Stomach (tissue), 9 donors: ENCODE measurements around the gene PTPN7. TPM values are rescaled to one million over a fixed set of nuclear protein-coding genes. Genes with fewer than 3 reads are reported as not detected.

Experiments used
- DNase-seq, 2 donors: peaks; one replicate each; pipeline versions ENCODE4 v3.0.0 to v3.0.0-alpha.2; 2013 to 2019
- H3K27ac ChIP-seq, 5 donors: fragments of 200-600 bp in 4 of 5; sonication (generic) in 4 of 5; one replicate each; pipeline ENCODE4 v1.5.1; 2013 to 2019; ENCODE audit warnings: mild to moderate bottlenecking in 1 of 5, moderate library complexity in 1 of 5
- H3K27me3 ChIP-seq, 3 donors: fragments of 200-600 bp; sonication (generic); one replicate each; pipeline ENCODE4 v1.5.1; 2017 to 2019; ENCODE audit warnings: mixed run types in 1 of 3
- H3K36me3 ChIP-seq, 4 donors: fragments of 200-600 bp; sonication (generic); 1 replicate in 3 of 4; 2 replicates in 1 of 4; pipeline ENCODE4 v1.5.1; 2016 to 2019
- H3K4me1 ChIP-seq, 4 donors: fragments of 200-600 bp; sonication (generic); one replicate each; pipeline ENCODE4 v1.5.1; 2016 to 2019
- H3K4me3 ChIP-seq, 4 donors: fragments of 200-600 bp; sonication (generic) in 3 of 4; one replicate each; pipeline ENCODE4 v1.5.1; 2016 to 2019; ENCODE audit warnings: mild to moderate bottlenecking in 1 of 4
- H3K9me3 ChIP-seq, 4 donors: fragments of 200-600 bp; sonication (generic); one replicate each; pipeline ENCODE4 v1.5.1; 2016 to 2019
- CTCF ChIP-seq, 7 experiments: fragments of 450-650 bp in 4 of 7; fragments of 200-600 bp in 3 of 7; sonication (generic) in 3 of 7; IDR thresholded peaks; one replicate each; pipeline ENCODE4 v1.5.1; 2016 to 2019; ENCODE audit warnings: antibody characterized with exemption in 7 of 7, control low read depth in 2 of 7, mild to moderate bottlenecking in 1 of 7
- EP300 ChIP-seq: sonication (generic); formaldehyde crosslinking; IDR thresholded peaks from one replicate; pipeline ENCODE4 v1.6.1; 2017; ENCODE audit warnings: antibody characterized with exemption
- POLR2A ChIP-seq, 4 donors: fragments of 450-650 bp; IDR thresholded peaks; one replicate each; pipeline ENCODE4 v1.6.1; 2016; ENCODE audit warnings: antibody characterized with exemption in 4 of 4, control low read depth in 2 of 4, mild to moderate bottlenecking in 1 of 4, moderate library complexity in 1 of 4
- POLR2AphosphoS5 ChIP-seq, 3 donors: sonication (generic); formaldehyde crosslinking; IDR thresholded peaks; one replicate each; pipeline ENCODE4 v1.6.1; 2016; ENCODE audit warnings: antibody characterized with exemption in 3 of 3
- WGBS, 5 donors: extraction: QIAGEN DNeasy Blood & Tissue Kit in 3 of 5; methylation state at CpG; one replicate each; pipeline versions ENCODE4 v1.1.5 to v1.1.7; 2013 to 2018; 5-methylcytosine and 5-hydroxymethylcytosine counted together
- intact Hi-C: fragments of 100-400 bp; cut with DNase I; formaldehyde crosslinking; loops from one replicate; pipeline ENCODE4 v1.15.1; 2023; ENCODE audit warnings: low total_unique reads
- polyA plus RNA-seq, 3 donors: library from polyadenylated mRNA; stranded (reverse); fragments of 200-250 nt; gene quantifications; one replicate each; pipeline ENCODE4 v1.2.3, GENCODE V29; 2013
- total RNA-seq, 5 donors: library from RNA; depleted of rRNA; stranded (reverse); fragments of >200 nt; gene quantifications; one replicate each; pipeline versions ENCODE4 v1.1.0 to v1.2.3, GENCODE V29; 2014 to 2016
- donor health status: healthy with polysubstance abuse.
- donor health status: Bipolar disorder and iron deficiency.
- donor health status: healthy.

The PTPN7 gene
- total and polyA plus RNA-seq, 8 donors: 1.8 to 16.3 (median 4.0) TPM; not detected in 1

- intact Hi-C loops: no loop called here
- Histone ChIP-seq H3K27me3 (peaks cover 0 to 28% (median 0%) of the 10 kb centered on the region in 3 donors), H3K4me1 (peaks cover 0 to 21% (median 9%) of the 10 kb centered on the region in 4 donors), H3K4me3 (no peak overlapping the region), H3K9me3 (no peaks in the 10 kb centered on the region), H3K27ac (peak overlapping the region in 1 of 5 donors; percentile 7), H3K36me3 (no peaks in the 10 kb centered on the region)
- DNase-seq: no peak
- TF ChIP-seq POLR2AphosphoS5 (IDR thresholded peaks at IDR 0.05) (no peak), EP300 (no peak), POLR2A (IDR thresholded peaks at IDR 0.05) (no peak), CTCF (IDR thresholded peaks at IDR 0.05) (no peak)
- WGBS, 5 donors: 85 to 96% (median 86%) methylated on average over 8 of the region's 8 CpGs
Observed at GRCh38 chr1:202200669-202201068, 40.3 kb upstream of the PTPN7 start.

- no peaks in the 10 kb centered on the region for H3K36me3 ChIP-seq
- no peaks in the 10 kb centered on the region for H3K9me3 ChIP-seq
- TF ChIP-seq POLR2A (IDR thresholded peaks at IDR 0.05) (no peak), POLR2AphosphoS5 (IDR thresholded peaks at IDR 0.05) (no peak), EP300 (no peak), CTCF (IDR thresholded peaks at IDR 0.05) (no peak)
- 58 to 72% (median 66%) methylated on average over 4 of the region's 4 CpGs for WGBS, 5 donors
- H3K27me3 ChIP-seq: peaks cover 0 to 34% (median 2%) of the 10 kb centered on the region in 3 donors
- peak in 1 of 2 donors; percentile 36 for DNase-seq
- H3K4me1 ChIP-seq: peaks cover 0 to 21% (median 9%) of the 10 kb centered on the region in 4 donors
- H3K4me3 ChIP-seq: no peak overlapping the region
- intact Hi-C loops: no loop called here
- peak overlapping the region in 1 of 5 donors; percentile 7 for H3K27ac ChIP-seq
Observed at GRCh38 chr1:202200112-202200548, 39.7 kb upstream of the PTPN7 start.

GRCh38 chr1:202199040-202199889, 38.9 kb upstream of the PTPN7 start:
- peak; percentile 45 to 73 for DNase-seq
- intact Hi-C loops: loop anchor here (5.0 kb wide), 1 partner anchor 108 kb away; no protein-coding TSS in a partner anchor
- Histone ChIP-seq H3K4me3 (no peak overlapping the region), H3K27me3 (peaks cover under 1 to 43% (median 11%) of the 10 kb centered on the region in 3 donors), H3K27ac (peak overlapping the region in 1 of 5 donors; percentile 8), H3K36me3 (no peaks in the 10 kb centered on the region), H3K4me1 (peaks cover 0 to 21% (median 9%) of the 10 kb centered on the region in 4 donors), H3K9me3 (no peaks in the 10 kb centered on the region)
- TF ChIP-seq POLR2A (IDR thresholded peaks at IDR 0.05) (no peak), POLR2AphosphoS5 (IDR thresholded peaks at IDR 0.05) (no peak), CTCF (IDR thresholded peaks at IDR 0.05) (no peak), EP300 (no peak)
- 20 to 51% (median 26%) methylated on average over 10 to 16 of the region's 16 CpGs for WGBS, 5 donors

DNA sequence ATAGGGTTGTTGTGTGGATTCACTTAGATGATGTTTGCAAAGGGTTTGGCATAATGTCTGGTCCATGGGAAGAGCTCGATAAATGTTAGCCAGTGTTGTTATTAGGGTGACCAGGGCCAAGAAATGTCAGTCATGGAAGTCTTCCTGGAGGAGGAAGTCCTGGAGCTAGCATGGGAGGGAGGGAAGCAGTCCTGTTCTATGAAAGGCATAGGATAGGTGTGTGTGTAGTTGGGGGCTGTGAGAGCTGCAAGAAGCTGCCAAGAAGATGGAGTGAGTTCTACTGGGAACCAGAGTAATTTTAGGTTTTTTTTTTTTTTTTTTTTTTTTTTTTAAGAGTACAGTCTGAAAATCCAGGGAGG, 37.9 kb upstream of the PTPN7 start:
- Histone ChIP-seq H3K27me3 (peaks cover 10 to 52% (median 20%) of the 10 kb centered on the region in 3 donors), H3K4me1 (peaks cover 7 to 30% (median 17%) of the 10 kb centered on the region in 4 donors), H3K36me3 (no peaks in the 10 kb centered on the region), H3K4me3 (no peak overlapping the region), H3K9me3 (no peaks in the 10 kb centered on the region), H3K27ac (no peak overlapping the region)
- intact Hi-C loops: loop anchor here (5.0 kb wide), 1 partner anchor 109 kb away; no protein-coding TSS in a partner anchor
- WGBS, 5 donors: 66 to 92% (median 74%) methylated on average over 1 of the region's 1 CpG
- TF ChIP-seq POLR2A (IDR thresholded peaks at IDR 0.05): no peak
- no peak for TF ChIP-seq POLR2AphosphoS5 (IDR thresholded peaks at IDR 0.05)
- TF ChIP-seq CTCF (IDR thresholded peaks at IDR 0.05): no peak
- no peak for TF ChIP-seq EP300
- DNase-seq: no peak
